HG03571 (cell line): ENCODE results near the gene MKNK1.
A peak's percentile ranks its signal among the peaks of the same experiment; 100 is the strongest.

Experiments used
- ATAC-seq: cut with Tn5 transposase; IDR thresholded peaks from one replicate; pipeline ENCODE4 v1.9.1; 2021; ENCODE audit not compliant: unreplicated experiment

Gene MKNK1

DNA sequence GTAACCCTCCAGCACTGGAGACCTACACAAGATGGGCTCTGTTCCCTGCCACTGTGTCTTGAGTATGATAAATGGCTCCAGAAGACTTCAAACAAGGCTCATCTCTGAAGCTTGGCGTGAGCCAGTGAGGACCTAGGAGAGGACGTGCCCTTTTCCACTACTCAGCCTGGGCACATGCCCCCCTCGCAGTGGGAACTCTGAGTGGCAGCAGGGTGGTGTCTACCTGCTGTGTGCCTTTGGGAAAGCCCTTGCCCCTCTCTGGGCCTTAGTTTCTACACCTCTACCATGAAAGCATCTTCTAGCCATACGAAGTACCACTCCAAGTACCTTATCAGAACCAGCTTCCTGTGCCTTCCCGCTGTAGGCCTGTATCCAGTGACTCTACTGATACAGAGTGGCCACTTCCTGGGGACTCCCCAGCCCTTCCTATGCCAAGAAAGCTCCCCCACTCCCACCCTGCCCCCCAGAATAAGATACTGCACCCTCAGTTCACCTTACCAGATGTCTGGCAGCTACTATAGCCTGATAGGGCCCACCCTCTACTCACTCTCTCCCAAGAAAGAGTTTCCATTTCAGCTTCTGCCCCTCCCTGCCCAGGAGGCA lies 15.7 kb upstream of the MKNK1 start:
- ATAC-seq = no peak

DNA sequence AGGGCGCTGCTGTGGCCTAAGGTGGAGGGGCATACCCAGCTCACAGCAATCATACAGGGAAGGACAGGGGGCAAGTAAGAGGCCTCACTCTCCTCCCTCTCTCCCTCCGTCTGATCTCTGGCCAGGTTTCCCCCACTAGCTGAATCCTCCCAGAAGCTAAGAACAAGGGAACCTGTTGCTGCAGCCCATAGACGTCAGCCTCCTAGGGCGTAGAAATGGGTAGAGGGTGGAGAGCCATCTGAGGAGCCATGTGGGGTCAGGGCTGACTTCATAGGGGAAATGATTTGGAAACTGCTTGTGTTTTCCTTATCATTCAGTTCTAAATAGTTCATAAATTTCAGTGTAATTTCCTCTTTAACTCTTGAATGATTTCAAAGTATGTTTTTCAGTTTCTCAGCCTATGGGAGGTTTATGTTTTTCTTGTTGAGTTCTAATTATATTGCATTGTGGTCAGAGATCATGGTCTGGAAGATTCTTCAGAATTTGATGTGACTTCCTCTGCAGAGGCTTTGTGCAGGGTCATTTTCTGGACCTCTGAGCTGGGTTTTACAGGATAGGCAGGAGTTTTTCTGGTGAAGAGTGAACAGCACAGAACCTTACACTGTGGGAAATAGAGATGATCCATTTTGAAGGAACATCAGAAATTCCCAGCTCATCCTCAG lies 14.8 kb upstream of the MKNK1 start:
- no peak for ATAC-seq

DNA sequence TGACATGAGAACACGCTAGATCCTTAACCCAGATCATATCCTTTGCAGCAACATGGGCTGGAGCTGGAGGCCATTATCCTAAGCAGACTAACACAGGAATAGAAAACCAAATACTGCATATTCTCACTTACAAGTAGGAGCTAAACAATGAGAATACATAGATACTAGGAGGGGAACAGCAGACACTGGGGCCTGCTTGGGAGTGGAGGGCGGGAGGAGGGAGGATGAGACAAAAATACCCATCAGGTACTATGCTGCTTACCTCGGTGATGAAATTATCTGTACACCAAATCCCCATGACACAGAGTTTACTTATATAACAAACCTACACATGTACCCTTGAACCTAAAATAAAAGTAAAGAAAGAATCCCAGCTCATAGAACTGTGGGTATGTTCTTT lies 13.8 kb upstream of the MKNK1 start:
- ATAC-seq = no peak

DNA sequence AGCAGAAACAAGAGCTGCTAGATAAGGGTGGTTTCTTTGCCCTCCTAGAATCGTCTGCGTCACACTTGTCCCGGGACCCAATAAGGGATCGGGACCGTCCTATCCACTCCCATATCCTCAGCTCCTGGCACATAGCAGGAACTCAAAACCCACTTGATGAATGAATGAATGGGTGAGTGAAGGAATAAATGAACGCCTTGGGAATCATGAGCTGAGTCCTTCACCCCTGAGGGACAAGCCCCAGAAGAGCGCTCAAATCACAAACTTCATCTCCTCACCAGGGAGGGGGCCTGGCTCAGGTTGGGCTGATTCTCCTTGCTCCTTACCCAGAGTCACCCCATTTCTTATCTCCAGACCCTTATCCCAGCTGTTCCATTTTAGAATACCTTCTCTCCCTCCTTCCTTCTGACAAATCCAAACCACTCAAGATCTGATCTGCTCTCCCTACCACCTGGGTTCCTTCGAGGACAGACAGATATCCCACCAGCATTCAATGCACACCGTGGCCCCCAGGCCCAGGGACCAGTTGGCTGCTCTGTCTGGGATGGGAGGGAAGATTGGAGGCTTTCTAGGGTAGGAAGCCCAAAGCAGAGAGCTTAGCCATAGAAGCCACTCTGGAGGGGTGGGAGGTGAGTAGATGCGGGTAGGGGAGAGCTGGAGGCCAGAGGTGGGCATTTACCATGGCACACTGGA lies 13.2 kb upstream of the MKNK1 start:
- ATAC-seq = no peak

DNA sequence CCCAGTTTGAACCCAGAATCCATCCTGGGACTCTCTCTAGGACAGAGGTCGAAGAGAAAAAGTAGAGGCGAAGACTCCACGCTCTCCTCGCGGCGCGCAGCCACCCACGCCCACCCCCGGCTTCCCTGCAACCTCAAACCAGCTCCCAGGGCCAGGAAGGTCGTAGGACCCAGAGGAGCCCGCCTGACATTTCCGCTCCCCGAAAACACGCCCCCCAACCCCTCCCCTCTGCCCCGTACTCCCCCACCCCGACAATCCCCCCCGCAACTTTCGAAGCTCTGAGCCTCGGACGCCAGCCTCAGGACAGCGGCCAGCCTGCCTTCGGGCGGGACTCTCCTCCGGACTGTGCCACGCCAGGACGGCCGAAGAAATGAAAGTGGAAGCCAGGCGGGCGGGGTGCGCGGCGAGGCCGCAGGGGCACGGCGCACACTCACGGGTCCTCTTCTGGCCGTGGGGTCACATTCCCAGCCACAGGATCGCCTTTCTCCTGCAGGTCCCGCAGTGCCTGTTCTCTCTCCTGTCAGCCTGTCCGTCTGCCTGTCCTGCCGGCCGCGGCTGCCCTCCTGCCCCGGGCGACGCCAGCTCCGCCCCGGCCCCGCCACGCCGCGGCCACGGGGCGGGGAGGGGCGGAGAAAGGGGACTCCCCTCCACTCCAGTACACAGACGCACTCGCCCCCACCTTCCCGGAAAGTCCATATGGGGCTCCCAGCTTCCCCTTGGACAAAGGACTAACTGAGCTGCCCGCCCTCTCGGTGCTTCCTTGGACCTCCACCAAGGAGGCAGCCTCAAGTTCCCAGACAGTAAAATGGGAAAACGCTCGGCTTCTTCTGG lies 12.4 kb upstream of the MKNK1 start, which contains the start of gene MOB3C:
TSS of gene MOB3C (minus strand) at position 535 of the 831 bp plus-strand sequence. CDS start 3,490 bp downstream, outside the sequence.
- peak; percentile 52 for ATAC-seq

DNA sequence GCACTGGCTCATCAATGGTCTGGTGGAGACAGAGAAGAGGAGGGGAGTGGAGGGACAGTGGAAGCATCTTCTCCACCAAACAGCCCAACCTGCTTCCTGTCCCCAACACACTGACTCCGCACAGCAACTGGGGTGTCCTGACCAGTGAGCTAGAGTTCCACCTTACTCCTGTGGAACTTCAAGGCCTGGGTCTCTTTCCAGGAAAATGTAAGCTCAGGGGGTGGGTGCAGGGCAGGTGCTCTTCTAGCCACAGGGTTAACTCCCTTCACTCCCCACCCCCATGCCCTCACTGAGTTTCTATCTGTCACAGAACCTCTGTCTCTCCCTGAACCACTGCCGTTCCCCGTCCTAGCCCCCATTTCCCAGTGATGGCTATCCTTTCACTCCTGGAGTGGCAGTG lies 11.7 kb upstream of the MKNK1 start:
- no peak for ATAC-seq

DNA sequence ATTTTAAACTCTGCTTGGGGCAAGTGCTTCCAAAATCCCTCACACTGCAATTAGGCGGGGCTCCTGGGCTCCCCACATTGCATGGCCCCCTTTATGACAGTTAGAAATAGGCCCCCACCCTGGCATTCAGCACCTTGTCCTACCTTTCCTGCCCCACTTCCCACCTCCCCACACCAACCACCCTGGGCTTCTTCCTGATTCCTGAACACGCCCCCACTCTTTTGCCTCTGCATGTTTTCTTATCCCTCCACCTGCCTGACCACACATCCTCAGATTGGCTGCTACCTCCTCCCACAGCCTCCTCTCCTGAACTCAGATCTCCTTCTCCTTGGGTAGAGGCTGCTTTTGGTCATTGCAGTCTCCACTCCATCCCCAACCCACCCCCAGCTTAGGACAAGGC lies 11.0 kb upstream of the MKNK1 start:
- ATAC-seq = no peak

DNA sequence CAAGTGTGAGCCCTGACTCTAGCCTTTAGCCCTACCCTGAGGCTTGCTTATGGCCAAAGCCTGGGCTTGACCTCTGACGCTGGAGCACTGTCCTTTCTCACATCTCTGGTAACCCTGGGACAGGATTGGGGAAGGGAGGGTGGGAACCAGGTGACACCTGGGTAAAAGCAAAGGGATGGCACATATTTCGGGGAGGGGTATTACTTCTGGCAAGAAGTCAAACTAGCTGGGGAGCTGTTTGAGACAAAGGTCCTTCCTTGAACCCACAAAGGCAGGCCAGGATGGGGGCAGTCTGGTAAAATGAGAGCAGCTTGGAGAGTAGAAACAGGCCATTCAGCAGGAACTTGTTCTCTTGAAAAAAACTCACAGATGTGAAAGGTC lies 10.5 kb upstream of the MKNK1 start:
- ATAC-seq = no peak

DNA sequence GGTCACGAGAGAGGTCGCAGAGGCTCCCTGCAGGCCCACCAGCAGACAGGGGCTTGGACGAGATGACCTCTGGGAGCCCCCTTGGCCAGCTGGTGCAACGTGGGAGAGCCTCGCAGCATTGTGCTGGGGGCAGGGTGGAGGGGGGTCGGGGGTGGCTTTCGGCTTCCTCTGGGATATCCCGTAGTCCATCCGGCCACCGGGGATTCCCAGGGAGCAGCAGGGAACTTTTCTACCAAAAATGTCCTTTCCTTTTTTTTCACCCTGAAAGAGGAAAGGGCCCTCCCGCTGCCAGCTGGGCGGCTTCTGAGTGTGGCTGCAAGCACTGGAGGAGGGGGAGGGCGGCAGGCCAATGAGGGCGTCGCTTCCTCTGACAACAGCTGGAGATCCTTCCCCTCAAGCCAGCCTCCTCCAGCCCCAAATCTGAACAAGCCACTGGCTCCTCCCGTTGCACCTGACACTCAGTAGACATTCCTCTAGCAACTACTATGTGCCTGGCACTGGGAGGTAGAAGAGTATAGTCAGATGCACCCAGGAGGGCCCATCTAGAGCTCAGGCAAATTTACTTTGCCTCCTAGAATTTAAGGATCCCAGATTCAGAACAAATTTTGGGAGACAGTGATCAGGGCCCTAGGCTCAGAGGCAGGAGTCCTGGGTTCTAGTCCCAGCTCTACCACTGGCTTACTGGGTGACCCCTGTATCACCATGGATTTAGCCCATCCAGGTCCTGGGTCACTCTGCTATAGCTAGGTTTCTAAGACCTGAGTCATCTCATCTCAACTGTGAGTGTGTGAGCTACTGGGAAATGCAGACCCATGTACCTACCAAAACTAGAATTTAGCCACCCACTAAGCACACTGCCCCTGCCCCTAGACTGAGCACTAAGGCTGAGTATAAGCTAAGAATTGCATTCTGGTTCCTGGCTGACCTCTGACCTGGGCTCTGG lies 9.9 kb upstream of the MKNK1 start:
- no peak for ATAC-seq

DNA sequence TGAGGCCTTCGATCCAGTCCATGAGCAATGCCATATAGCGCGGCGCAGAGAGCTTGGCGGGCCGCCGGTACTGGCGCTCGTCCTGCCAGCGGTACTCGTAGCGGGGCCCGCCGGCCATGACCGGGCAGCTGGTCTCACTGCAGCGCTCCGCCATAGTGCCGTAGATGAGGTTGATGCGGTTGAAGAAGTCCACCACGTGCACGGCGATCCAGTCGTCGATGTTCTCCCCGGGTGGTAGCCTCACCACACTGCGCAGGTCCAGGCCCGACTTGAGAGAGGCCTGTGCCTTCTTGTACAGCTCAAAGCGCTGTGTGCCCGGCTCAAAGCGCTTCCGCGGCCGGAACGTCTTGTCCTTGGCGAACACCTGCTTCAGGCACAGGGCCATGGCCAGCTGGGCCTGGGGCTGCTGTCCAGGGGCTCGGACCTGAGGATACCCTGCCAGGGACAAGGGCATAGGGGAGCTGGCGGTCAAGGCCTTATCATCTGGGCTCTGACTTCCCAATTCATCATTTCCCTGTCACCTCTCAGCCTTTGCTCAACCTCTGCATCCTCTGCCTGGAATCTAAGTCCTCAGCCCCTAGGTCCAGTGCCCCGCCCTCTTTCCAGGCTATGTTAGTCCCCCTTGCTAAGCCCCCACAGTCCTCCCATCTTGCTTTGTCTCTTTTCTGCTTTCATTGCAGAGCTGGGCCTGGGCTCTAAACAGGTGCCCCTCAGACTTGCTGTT lies 9.0 kb upstream of the MKNK1 start:
- ATAC-seq = no peak

DNA sequence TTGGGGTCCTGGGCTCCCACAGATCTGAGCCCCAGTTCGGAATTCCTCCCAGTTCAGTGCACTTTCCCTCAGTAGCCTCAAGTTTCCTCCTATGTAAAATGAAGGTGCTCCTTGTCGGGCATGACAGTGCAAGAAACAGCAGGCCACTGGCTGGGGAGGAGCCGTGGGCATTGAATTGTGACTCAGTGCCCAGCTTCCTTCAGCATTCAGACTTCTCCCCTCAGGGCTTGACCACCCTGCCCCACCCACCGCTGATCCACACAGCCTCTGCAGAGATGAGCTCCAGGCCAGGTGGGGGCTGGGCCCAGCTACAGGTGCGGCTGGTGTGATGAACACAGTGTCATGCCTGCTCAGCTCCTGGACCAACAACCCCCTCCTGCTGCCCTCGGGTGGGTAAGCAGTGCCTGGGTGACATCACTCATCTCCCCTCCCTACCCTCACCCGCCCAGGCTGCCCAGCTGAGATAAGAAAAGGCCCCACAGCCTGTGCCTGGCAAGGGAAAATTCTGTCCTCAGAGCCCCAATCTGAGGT lies 7.7 kb upstream of the MKNK1 start:
- no peak for ATAC-seq

DNA sequence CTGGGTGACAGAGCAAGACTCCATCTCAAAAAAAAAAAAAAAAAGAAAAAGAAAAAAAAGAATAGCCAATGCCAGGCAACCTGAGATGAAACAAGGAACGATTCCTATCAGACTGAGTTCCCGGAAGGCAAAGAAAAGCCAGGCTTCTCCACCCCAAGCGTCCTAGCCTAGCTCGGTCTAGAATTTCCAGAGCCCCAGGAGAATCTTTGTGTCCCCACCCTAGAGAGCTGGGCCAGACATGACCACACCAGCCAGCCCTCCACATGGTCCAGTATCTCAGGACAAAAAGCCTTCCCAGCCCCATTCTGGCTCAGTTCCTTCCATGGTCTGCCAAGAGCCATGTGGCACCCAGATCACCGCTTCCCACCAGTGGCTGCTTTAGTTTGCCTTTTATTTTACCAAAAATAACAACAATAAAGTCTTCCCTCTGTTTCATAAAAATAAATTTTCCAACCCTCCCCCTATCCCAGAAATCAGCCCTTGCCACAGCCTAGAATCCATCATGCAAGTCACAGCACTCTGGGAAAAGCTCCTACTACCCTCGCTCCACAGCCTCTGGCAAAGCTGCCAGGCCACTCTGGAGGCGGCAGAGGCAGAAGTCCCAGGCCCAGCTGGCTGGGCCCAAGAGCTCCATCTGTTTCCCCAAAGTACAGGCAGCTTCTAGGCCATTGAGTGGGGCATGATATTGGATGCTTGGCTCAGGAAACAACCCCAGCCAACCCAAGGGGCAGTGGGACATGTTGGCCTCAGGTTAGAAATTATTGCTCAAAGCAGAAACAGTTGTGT lies 3.5 kb upstream of the MKNK1 start:
- ATAC-seq = no peak

DNA sequence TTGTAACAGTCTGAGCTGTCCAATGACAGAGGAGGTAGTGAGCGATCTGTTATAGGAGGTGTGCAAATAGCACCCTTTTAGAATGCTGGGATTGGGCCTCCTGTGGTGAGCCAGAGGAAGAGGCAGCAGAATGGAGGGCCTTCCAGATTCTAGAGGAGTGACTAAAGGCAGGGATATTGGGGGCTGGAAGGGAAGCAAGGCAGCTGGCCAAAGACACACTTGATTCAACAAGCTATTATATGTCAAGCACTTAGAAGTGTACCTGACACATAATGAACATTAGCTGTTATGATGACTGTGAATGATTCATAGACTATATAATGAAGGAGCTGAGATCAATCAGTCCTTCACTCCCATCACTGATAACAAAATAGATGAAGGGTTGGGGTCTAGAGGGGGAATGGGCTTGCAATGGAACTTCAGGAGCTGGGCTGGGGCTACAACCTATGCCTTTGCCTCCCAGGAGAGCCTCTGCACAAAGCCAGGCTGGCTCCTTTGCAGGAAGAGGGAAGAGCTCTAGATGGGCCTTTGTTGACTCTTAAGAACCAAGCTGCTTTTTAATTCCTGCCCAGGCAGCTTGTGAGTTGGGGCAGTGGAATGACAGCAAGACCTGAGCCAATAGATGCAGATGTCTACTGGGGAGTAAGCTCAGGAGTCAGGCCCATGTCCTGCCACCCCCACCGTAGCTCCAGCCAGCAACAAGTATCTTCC lies 2.3 kb upstream of the MKNK1 start:
- no peak for ATAC-seq

DNA sequence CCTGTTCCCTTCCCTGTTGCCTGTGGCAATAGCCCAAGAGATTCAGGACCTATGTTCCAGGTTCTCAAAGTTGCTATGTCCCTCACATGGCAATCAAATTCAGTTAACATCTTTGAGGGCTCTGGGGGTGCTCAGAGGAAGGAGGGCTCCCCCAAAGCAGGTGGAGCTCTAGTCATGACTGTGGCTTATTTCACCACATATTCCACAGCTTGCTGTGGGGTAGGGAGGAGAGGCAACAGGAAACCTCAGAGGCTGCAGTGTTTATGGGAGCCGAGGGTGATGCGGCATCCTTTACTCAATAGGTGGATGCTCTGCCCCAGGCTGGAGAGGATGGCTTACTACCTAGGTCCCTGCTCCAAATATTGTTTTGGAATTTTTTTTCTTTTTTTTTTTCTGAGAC lies 1.2 kb upstream of the MKNK1 start:
- no peak for ATAC-seq

DNA sequence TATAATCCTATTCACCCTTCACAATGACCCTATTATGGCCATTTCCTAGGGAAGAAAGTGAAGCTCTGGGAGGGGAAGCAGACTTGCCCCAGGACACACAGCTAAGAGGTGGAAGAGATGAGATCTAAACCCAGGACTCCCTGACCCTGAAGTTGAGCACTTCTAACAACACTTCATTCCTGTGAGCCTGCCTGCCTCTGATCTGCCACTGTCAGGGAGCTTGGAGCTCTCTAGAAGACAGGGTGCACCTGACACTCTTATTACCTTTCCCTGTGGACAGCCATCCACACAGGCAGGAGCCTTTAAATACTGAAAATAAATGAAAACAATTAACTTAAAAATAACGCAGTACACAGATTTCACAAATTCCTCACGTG lies 599 bp downstream of the MKNK1 start:
- ATAC-seq = no peak

DNA sequence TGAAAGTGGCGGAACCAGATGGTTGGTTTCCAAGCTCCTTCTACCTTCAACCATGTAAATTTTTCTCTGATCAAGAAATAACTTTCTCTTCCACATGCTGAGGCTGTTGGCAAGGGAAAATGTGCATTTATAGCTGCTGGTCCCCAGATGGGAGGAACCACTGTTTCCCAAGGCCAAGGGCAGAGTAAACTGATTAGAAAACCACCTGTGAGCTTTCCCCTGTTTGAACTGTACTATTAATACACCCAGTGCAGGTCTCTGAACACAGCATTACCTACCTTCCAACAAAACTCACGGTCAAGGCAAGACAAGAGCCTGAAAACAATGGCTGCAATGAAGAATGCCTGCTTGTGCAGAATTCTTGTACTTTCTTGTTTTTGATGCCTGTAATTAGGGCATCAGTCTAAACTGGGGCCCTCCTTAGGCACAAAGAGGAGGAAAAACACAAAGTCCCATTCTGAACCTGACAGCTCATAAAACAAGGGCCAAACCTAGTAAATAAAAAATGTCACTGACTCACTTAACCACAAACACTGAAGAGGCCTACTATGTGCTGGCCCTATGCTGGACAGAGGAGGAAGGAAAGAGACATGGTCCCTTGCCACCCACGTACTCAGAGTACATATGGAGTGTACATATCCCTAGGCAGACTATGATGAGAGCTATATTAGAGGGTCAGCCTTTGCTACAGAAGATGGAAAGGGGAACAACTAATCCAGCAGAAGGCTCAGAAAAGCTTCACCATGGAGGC lies 2.6 kb downstream of the MKNK1 start:
- no peak for ATAC-seq
